ENCODE results near the gene TMEM17.

The TMEM17 gene

GRCh38 chr2:62471404-62471803 lies 34.6 kb downstream of the TMEM17 start:
- no peak for DNase-seq

- DNase-seq, result no peak
Observed at GRCh38 chr2:62469548-62469947, 36.4 kb downstream of the TMEM17 start.

GRCh38 chr2:62469114-62469513 lies 36.9 kb downstream of the TMEM17 start:
- DNase-seq, result no peak

GRCh38 chr2:62467475-62468321 lies 38.3 kb downstream of the TMEM17 start:
- DNase-seq, result peak in 2 of 3 experiments; percentile 35 to 42

DNA sequence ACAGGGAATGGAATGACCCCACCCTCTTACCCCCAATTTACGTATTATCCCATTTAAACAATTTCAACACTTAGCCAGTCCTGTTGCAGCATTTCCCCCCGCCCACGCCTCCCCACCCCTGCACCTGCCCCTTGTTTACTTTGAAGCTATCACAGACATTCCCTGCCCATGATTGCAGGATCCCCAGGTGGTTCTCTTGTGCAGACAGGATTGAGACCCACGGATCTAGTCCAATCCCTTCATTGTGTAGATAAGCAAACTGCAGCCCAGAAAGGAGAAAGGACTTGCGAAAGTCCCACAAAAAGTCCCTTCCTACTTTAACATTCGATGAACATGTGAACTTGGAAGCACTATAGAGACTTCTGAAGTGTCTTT lies 38.9 kb downstream of the TMEM17 start:
- peak; percentile 18 to 46 (median 33) for DNase-seq

DNA sequence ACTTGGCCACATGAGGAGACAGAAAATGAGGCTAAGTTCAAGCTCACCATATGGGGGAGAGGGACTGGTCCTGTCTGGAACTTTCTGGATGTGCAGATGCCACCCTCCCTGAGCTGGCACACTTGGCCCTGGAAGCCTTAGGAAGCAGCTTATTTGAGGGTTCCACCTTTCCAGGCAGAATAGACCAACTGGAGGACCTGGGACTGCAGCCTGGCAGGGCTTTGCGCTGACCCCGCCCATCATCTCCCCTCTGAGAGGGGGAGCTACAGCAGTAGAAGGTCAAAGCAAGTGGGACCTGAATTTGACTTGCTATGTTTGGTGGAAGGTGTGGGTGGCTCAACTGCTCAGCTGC lies 39.5 kb downstream of the TMEM17 start:
- no peak for DNase-seq

GRCh38 chr2:62465741-62466502 lies 40.1 kb downstream of the TMEM17 start:
- DNase-seq, result no peak

- no peak for DNase-seq
Observed at GRCh38 chr2:62465039-62465740, 40.8 kb downstream of the TMEM17 start.

DNA sequence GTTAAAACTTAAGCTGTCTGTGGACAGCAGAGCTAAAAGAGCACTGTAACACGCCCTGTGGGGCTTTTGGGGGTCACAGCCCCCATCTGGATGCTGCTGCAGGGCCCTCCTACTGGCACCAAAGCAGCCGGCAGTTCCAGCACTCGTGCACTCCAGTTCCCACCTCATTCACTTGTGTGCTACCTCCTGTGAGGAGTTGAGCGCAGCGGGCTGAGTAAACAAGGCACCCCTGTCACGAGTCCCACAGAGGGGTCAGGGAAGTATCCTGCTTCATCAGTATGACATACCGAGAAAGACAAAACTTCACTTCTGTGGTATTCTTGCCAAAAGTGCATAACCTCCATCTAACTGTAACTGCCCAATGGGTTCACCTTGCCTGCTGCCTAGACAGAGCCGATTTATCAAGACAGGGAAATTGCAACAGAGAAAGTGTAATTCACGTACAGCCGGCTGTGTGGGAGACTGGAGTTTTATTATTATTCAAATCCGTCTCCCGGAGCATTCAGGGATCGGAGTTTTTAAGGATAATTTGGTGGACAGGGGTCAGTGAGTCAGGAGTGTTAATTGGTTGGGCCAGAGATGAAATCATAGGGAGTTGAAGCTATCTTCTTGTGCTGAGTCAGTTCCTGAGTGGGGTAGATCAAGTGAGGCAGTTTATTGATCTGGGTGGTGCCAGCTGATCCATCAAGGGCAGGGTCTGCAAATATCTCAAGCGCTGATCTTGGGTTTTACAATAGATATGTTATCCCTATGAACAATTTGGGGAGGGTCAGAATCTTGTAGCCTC lies 41.6 kb downstream of the TMEM17 start:
- DNase-seq, result no peak

DNA sequence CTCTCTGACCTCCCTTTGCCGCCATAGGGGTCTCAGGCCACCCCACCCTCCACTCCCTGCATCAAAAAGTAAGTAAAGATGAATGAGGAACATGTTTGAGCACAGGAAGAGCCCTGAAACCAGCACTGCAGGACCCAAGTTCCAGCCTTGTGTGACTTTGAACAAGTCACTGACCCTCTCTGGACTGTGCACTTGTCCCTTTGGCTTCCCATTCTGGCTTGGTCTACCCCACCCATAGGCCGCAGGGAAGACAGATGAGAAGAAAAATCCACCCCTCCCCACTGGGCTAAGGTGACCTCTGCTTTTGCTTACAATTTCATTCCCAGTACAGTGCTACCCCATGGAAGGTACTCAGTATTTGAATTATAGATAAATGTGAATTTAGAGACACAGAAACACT lies 43.8 kb downstream of the TMEM17 start:
- no peak for DNase-seq

DNA sequence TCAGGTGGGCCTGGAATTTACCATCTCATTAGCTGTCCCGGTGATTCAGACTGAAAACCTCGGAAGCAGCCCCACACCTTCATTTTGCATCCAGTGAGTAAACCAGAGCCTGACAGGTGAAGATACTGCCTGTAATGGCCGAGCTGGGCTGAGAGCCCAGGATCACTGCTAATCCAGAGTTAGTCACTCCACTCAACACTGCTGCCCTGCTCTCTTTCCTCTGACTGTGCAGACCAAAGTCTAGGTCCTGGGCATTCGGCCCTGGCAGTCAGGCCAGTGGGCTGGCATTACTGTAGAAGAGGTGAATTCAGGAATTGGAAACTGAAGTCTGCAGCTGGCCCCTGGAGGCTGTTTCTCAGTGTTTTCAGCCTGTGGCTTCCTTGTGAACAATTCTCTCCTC lies 44.3 kb downstream of the TMEM17 start:
- no peak for DNase-seq

GRCh38 chr2:62461017-62461553 lies 44.9 kb downstream of the TMEM17 start:
- no peak for DNase-seq

- DNase-seq, result peak in 1 of 3 experiments; percentile 36
Observed at GRCh38 chr2:62460175-62460574, 45.8 kb downstream of the TMEM17 start.

- no peak for DNase-seq
Observed at GRCh38 chr2:62459672-62460071, 46.3 kb downstream of the TMEM17 start.

DNA sequence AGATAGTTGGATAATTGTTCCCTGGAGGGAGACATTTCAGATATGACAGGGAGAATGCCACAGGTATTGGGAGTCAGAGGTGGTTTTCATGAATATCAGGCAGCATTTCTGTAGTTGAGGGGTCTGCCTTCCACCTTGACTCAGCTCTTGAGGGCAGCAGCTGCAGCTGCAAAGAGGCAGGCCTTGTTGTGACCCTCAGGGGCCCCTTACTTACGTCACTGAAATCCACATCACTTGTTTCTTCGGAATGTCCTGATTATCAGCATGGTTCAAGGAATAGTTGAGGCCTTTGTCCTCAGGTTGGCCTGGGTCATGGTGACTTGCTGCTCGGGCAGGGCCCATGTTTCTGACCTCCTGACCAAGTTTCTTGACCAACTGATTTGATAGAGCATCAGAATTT lies 46.9 kb downstream of the TMEM17 start:
- DNase-seq, result no peak

- no peak for DNase-seq
Observed at GRCh38 chr2:62458671-62459081, 47.3 kb downstream of the TMEM17 start.

DNA sequence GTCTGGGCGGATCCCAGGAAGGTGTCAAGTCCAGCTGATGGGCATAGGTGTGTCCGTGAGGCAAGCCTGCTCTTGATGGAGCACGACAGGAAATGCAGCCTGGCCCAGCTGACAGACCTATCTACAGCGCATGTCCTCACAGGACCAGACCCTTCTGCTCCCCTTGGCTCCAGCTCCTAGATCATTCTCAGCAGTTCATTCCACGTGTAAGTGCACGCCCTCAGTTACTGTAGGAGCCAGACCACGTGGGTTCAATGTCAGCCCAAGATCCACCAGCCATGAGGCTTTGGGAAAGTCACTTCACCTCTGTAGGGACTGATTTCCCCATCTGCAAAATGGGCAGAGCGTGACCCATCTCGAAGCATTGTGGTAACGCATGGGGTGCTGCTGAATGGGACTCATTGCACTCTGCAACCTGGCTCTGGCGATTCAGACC lies 47.8 kb downstream of the TMEM17 start:
- peak in 1 of 3 experiments; percentile 41 for DNase-seq

DNA sequence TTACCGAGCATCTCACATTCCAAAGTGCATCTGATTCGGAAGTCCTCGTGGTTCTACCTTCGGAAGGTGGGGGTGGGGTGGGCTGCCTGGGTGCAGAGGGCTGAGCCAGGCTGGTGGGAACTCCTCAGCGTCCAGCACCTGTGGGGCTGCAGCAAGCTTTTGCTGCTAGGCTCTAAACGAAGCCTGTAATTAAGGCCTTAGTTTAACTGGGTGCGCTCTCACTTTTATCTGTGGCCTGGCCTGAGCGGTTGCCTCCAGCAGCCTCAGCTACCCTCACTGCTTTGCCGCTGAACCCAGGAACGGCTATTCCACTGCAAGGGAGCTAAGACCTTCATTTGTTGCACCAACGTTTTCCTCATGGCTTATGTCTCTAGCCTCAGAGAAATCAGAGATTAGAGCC lies 48.4 kb downstream of the TMEM17 start:
- peak in 1 of 3 experiments; percentile 85 for DNase-seq

DNA sequence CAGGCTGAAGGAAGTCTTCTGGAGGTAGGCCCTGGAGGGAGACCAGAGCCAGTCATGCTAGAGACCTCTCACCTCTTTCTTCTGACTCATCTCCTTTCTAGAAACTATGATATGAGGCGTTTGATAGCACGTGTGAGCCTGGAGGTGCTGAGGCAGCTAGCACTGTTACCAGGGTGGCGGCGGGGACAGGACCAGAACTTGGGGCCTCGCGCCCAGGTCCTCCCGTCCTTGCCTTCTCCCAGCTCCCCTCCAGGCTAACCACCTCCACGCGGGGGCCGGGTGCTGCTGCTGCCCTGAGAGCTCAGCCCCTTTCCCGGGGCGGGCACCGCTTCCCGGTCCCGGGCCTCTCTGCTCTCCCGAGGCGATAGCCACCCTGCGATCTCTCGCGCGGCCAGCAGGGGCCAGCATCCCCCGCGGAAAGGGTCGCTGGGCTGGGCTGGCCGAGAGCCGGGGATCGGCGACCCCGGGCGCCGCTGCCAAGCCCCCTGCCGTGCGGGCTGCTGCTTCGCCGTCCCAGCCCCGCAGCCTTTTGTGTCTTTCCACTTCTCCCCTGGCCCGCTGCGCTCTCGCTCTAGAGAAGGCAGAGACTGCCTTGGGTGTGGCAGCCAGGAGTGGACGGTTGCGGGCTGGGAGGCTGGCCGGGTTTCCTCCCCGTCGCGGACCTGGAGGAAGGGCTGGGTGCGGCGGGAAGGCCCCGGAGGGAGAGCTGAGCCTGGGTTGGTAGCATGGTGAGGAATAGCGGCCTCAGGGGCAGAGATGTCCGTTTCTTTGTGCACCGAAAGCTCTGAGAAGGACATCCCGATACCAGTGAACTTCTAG lies 49.1 kb downstream of the TMEM17 start:
- DNase-seq, result peak; percentile 76 to 88 (median 80)

DNA sequence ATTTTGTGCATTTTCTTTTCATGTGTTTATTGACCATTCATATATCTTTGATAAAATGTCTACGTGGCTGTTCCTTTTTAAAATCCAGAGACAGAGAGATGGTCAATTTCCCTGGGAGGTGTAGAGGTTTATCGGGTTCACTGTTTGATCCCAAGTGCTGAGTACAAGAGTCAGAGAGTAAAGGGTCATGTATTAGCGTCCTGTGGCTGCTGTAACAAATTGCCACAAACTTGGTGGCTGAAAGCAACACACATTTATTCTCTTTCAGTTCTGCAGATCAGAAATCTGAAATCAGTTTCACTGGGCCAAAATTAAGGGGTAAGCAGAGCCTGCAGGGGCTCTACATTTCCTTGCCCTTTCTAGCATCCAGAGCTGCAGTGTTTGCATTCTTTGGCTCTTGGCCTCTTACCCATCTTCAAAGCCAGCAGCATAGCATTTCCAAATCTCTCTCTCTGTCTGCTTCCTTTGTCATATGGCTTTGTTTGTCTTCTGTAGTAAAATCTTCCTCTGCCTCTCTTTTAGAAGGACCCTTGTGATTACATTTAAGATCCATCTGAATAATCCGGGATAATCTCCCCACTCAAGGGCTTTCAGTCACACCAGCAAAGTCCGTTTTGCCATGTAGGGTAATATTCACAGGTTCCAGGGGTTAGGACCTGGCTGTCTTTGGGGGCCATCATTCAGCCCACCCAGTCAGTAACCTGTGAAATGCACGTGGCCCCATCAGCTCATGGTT lies 49.9 kb downstream of the TMEM17 start:
- DNase-seq, result no peak

- no peak for DNase-seq
Observed at GRCh38 chr2:62453955-62454354, 52.0 kb downstream of the TMEM17 start.

Data from NCI-H1417 (cell line).